Small intestine (tissue), 7 donors: ENCODE measurements around the gene CCBE1. TPM values are rescaled to one million over a fixed set of nuclear protein-coding genes. Genes with fewer than 3 reads are reported as not detected.

Source experiments
- DNase-seq, 2 donors: peaks; one replicate each; pipeline versions ENCODE4 v3.0.0 to v3.0.0-alpha.2; 2013
- FAIRE-seq: peaks from 2 replicates; lab custom pipeline; 2012; peaks lifted over from hg19 to GRCh38; lab: Jason Lieb, UNC
- H3K27ac ChIP-seq, 3 donors: one replicate each; pipeline ENCODE4 v1.5.1; 2013; ENCODE audit warnings: low read length in 2 of 3, mild to moderate bottlenecking in 2 of 3, control low read depth in 1 of 3, inconsistent platforms in 1 of 3, low read depth in 1 of 3, moderate library complexity in 1 of 3
- H3K27me3 ChIP-seq, 3 donors: one replicate each; pipeline ENCODE4 v1.6.1; 2013; ENCODE audit warnings: low read length in 3 of 3, inconsistent platforms in 1 of 3; ENCODE audit not compliant: control insufficient read depth in 3 of 3, insufficient read depth in 3 of 3
- H3K36me3 ChIP-seq, 3 donors: one replicate each; pipeline ENCODE4 v1.6.1; 2013; ENCODE audit warnings: low read length in 3 of 3, inconsistent platforms in 1 of 3, low read depth in 1 of 3, mild to moderate bottlenecking in 1 of 3, moderate library complexity in 1 of 3; ENCODE audit not compliant: control insufficient read depth in 3 of 3, insufficient read depth in 2 of 3
- H3K4me1 ChIP-seq, 3 donors: one replicate each; pipeline ENCODE4 v1.6.1; 2013; ENCODE audit warnings: low read length in 2 of 3, inconsistent platforms in 1 of 3, low read depth in 1 of 3, mild to moderate bottlenecking in 1 of 3, moderate library complexity in 1 of 3; ENCODE audit not compliant: control insufficient read depth in 3 of 3, insufficient read depth in 2 of 3
- H3K4me3 ChIP-seq, 3 donors: one replicate each; pipeline ENCODE4 v1.5.1; 2013; ENCODE audit warnings: low read length in 3 of 3, control low read depth in 1 of 3, inconsistent platforms in 1 of 3, low read depth in 1 of 3, mild to moderate bottlenecking in 1 of 3, moderate library complexity in 1 of 3
- H3K9me3 ChIP-seq, 2 donors: one replicate each; pipeline ENCODE4 v1.6.1; 2013; ENCODE audit warnings: low read depth in 1 of 2, low read length in 1 of 2; ENCODE audit not compliant: control insufficient read depth in 2 of 2, insufficient read depth in 1 of 2
- WGBS, 3 donors: extraction: QIAGEN DNeasy Blood & Tissue Kit; methylation state at CpG; one replicate each; pipeline ENCODE4 v1.1.7; 2013; 5-methylcytosine and 5-hydroxymethylcytosine counted together
- polyA plus RNA-seq, 4 donors: library from polyadenylated mRNA; stranded (reverse) in 3 of 4; unstranded in 1 of 4; fragments of 200-250 nt in 3 of 4; fragments of 120-200 nt in 1 of 4; gene quantifications; one replicate each; pipeline versions ENCODE4 v1.2.1 to v1.2.3, GENCODE V29; 2013
- donor health status: healthy with polysubstance abuse.
- donor health status: control.
- donor health status: control.
- donor health status: Bipolar disorder and iron deficiency.
- donor health status: healthy.

Gene CCBE1
- polyA plus RNA-seq, 4 donors = 0.27 to 1.3 (median 0.54) TPM; not detected in 1

DNA sequence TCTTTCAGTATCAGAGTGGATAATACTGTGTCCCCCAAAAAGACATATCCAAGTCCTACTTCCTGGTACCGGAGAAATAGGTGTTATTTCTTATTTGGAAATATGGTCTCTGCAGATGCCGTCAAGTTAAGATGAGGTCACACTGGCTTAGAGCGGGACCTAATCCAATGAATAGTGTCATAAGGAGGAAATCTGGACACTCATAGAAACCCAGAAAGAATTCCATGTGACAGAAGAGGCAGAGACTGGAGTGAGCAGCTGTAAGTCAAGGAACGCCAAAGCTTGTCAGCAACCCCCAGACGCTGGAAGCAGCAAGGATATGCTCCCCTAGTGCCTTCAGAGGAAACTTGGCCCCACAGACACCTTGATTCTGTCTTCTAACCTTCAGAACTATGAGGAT lies 69.8 kb downstream of the CCBE1 start:
- 84 to 86% (median 85%) methylated on average over 5 of the region's 5 CpGs for WGBS, 3 donors

GRCh38 chr18:59624369-59624765 lies 72.9 kb downstream of the CCBE1 start:
- Histone ChIP-seq H3K27ac (no peak overlapping the region), H3K4me3 (no peak overlapping the region), H3K4me1 (no peaks in the 10 kb centered on the region), H3K36me3 (no peaks in the 10 kb centered on the region), H3K27me3 (peaks cover 0 to 4% (median 0%) of the 10 kb centered on the region in 3 donors), H3K9me3 (no peaks in the 10 kb centered on the region)
- FAIRE-seq (no peak), DNase-seq (no peak)
- WGBS, 3 donors = 72 to 92% (median 90%) methylated on average over 2 of the region's 2 CpGs

More for the DNA sequence above, 69.8 kb downstream of the CCBE1 start:
- Histone ChIP-seq H3K27ac (no peak overlapping the region), H3K4me1 (no peaks in the 10 kb centered on the region), H3K4me3 (no peak overlapping the region), H3K36me3 (no peaks in the 10 kb centered on the region), H3K27me3 (peaks cover 0 to 4% (median 0%) of the 10 kb centered on the region in 3 donors), H3K9me3 (no peaks in the 10 kb centered on the region)
- no peak for FAIRE-seq
- DNase-seq = no peak

DNA sequence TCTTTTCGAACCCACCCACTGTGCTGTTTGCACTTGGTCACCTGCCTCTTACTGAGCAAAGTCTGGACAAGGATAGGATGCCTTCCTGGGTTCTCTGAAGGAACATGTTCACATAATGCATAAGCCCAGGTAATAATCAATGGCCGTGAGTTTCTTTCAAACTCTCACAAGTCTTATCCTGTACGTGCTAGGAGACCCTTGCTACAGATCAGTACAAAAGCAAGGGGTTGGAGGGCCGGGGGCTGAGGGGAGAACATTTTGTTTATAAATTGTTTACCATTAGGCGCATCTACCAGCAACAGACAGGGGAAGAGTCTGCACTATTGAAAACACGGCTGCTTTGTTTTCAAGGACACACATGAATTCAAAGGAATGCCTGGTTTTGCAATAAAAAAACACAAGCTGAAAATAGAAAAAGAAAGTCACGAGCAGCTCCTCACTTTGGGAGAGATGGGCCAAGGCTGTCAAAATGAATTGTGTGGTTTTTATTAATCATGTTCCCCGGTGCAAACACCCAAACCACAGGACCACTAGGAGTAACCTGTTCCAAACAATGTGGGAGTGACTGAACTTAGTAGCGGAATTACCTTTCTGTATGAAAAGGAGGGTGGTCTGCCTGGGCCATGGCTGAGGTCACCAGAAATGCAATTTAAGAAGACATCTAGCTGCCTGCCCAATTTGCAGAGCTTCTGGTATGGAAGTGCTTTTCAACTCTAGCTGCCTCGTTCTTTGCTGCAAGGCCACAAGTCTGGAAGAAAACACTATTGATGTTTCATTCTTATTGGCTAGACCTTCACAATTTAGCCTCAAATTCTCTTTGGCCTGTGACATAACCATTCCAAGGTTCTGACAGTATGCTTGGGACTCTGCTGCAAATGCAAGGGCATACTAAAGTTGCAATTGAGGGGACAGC lies 73.5 kb downstream of the CCBE1 start:
- no peaks in the 10 kb centered on the region for H3K4me1 ChIP-seq
- H3K27ac ChIP-seq = no peak overlapping the region
- DNase-seq (no peak), FAIRE-seq (no peak)
- peaks cover 0 to 4% (median 0%) of the 10 kb centered on the region in 3 donors for H3K27me3 ChIP-seq
- no peak overlapping the region for H3K4me3 ChIP-seq
- H3K36me3 ChIP-seq = no peaks in the 10 kb centered on the region
- WGBS, 3 donors = 63 to 76% (median 63%) methylated on average over 10 of the region's 10 CpGs
- no peaks in the 10 kb centered on the region for H3K9me3 ChIP-seq

DNA sequence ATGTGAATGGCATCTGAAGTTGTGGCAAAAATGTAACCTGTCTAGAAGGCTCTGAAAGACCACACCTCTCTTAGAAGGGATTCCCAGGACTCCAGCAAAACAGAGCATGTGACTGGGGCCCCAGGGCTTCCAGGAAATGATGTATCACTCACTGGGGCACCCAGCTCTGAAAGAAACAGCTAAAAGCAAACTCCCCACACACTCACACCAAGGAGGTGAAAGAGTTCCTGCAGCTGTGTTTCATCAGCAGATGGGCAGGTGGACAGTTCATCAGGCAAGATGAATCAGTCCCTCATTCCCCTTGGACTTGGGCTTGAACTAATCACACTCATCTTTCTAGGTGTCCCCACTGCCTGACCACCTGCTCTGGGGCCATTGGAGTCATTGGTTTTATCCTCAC lies 76.2 kb downstream of the CCBE1 start:
- Histone ChIP-seq H3K4me3 (no peak overlapping the region), H3K9me3 (no peaks in the 10 kb centered on the region), H3K27me3 (no peaks in the 10 kb centered on the region), H3K36me3 (no peaks in the 10 kb centered on the region), H3K4me1 (no peaks in the 10 kb centered on the region), H3K27ac (no peak overlapping the region)
- no peak for DNase-seq
- no peak for FAIRE-seq

DNA sequence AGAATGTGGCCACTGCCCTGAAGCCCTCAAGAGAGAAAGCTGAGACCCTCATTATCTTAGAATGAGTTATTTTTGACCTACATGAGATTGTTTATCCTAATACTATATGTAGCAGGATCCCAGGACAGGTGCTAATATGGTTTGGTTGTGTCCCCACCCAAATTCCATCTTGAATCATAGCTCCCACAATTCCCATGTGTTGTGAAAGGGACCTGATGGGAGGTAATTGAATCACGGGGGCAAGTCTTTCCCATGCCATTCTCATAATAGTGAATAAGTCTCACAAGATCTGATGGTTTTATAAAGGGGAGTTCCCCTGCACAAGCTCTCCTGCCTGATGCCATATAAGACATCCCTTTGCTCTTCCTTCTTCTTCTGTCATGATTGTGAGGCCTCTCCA lies 76.8 kb downstream of the CCBE1 start:
- no peaks in the 10 kb centered on the region for H3K9me3 ChIP-seq
- DNase-seq (no peak), FAIRE-seq (no peak)
- H3K4me1 ChIP-seq = no peaks in the 10 kb centered on the region
- no peaks in the 10 kb centered on the region for H3K36me3 ChIP-seq
- H3K27ac ChIP-seq = no peak overlapping the region
- H3K27me3 ChIP-seq = no peaks in the 10 kb centered on the region
- H3K4me3 ChIP-seq = no peak overlapping the region
- 67 to 88% (median 78%) methylated on average over 1 of the region's 1 CpG for WGBS, 3 donors

DNA sequence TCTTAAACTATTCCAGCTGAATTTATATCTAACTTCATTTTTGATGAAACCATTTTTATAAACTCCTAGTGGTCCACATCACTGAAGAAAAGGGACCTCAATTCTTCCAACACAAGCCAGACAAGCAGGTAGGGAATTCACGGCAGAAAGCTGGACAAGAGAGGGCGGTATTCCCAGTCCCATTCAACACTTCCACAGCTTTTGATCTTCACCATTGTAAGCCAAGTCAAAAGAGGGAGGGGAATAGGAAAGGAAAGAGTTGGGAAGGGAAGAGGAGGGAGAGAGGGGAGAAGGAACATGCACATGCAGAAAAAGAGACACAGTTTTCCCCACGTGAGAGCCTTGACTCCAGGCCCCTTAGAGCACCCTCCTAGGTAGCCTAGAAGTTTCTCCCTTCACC lies 77.4 kb downstream of the CCBE1 start:
- Histone ChIP-seq H3K36me3 (no peaks in the 10 kb centered on the region), H3K27me3 (no peaks in the 10 kb centered on the region), H3K4me1 (no peaks in the 10 kb centered on the region), H3K4me3 (no peak overlapping the region), H3K27ac (no peak overlapping the region), H3K9me3 (no peaks in the 10 kb centered on the region)
- WGBS, 3 donors = 67 to 77% (median 75%) methylated on average over 3 of the region's 3 CpGs
- no peak for DNase-seq
- no peak for FAIRE-seq

GRCh38 chr18:59617468-59617932 lies 79.7 kb downstream of the CCBE1 start:
- no peaks in the 10 kb centered on the region for H3K36me3 ChIP-seq
- no peaks in the 10 kb centered on the region for H3K4me1 ChIP-seq
- WGBS, 3 donors = 47 to 56% (median 47%) methylated on average over 3 of the region's 3 CpGs
- no peak overlapping the region for H3K27ac ChIP-seq
- FAIRE-seq (no peak), DNase-seq (no peak)
- no peaks in the 10 kb centered on the region for H3K9me3 ChIP-seq
- H3K4me3 ChIP-seq = no peak overlapping the region
- H3K27me3 ChIP-seq = no peaks in the 10 kb centered on the region

- FAIRE-seq = no peak
- no peaks in the 10 kb centered on the region for H3K9me3 ChIP-seq
- WGBS, 3 donors = 77 to 84% (median 78%) methylated on average over 6 of the region's 6 CpGs
These were observed 80.7 kb downstream of the CCBE1 start for GRCh38 chr18:59616501-59616900.

More at GRCh38 chr18:59616501-59616900, 80.7 kb downstream of the CCBE1 start:
- DNase-seq = no peak
- H3K27me3 ChIP-seq = no peaks in the 10 kb centered on the region
- no peaks in the 10 kb centered on the region for H3K36me3 ChIP-seq
- no peaks in the 10 kb centered on the region for H3K4me1 ChIP-seq
- no peak overlapping the region for H3K4me3 ChIP-seq
- H3K27ac ChIP-seq = no peak overlapping the region
